ENCODE data around the gene FAM20C.

The FAM20C gene

GRCh38 chr7:245574-246295 lies 53.4 kb downstream of the FAM20C start:
- no peak for DNase-seq (ENCODE audit: low spot score)

- no peak for DNase-seq (ENCODE audit: low spot score)
These were observed 54.1 kb downstream of the FAM20C start for GRCh38 chr7:246451-246850.

GRCh38 chr7:247181-247580 lies 54.8 kb downstream of the FAM20C start:
- no peak for DNase-seq (ENCODE audit: low spot score)

- no peak for DNase-seq (ENCODE audit: low spot score)
These were observed 55.3 kb downstream of the FAM20C start for GRCh38 chr7:247636-248035.

- no peak for DNase-seq (ENCODE audit: low spot score)
These were observed 56.5 kb downstream of the FAM20C start for GRCh38 chr7:248732-249435.

GRCh38 chr7:249989-250388 lies 57.6 kb downstream of the FAM20C start:
- DNase-seq (ENCODE audit: low spot score) = no peak

GRCh38 chr7:250523-250922 lies 58.2 kb downstream of the FAM20C start:
- no peak for DNase-seq (ENCODE audit: low spot score)

- DNase-seq (ENCODE audit: low spot score) = no peak
These were observed 58.6 kb downstream of the FAM20C start for GRCh38 chr7:251005-251404.

- DNase-seq (ENCODE audit: low spot score) = no peak
These were observed 59.2 kb downstream of the FAM20C start for GRCh38 chr7:251446-252175.

- DNase-seq (ENCODE audit: low spot score) = no peak
These were observed 60.0 kb downstream of the FAM20C start for GRCh38 chr7:252216-252965.

- DNase-seq (ENCODE audit: low spot score) = no peak
These were observed 60.6 kb downstream of the FAM20C start for GRCh38 chr7:252981-253380.

- no peak for DNase-seq (ENCODE audit: low spot score)
These were observed 61.4 kb downstream of the FAM20C start for GRCh38 chr7:253581-254336.

GRCh38 chr7:254337-255037 lies 62.1 kb downstream of the FAM20C start:
- no peak for DNase-seq (ENCODE audit: low spot score)

GRCh38 chr7:255038-255435 lies 62.7 kb downstream of the FAM20C start:
- no peak for DNase-seq (ENCODE audit: low spot score)

GRCh38 chr7:255721-256361 lies 63.5 kb downstream of the FAM20C start:
- no peak for DNase-seq (ENCODE audit: low spot score)

- no peak for DNase-seq (ENCODE audit: low spot score)
These were observed 64.1 kb downstream of the FAM20C start for GRCh38 chr7:256461-256940.

GRCh38 chr7:256981-257646 lies 64.7 kb downstream of the FAM20C start:
- no peak for DNase-seq (ENCODE audit: low spot score)

GRCh38 chr7:257647-257992 lies 65.2 kb downstream of the FAM20C start:
- DNase-seq (ENCODE audit: low spot score) = no peak

- no peak for DNase-seq (ENCODE audit: low spot score)
These were observed 66.3 kb downstream of the FAM20C start for GRCh38 chr7:258476-259190.
